Measurements from ENCODE around the gene ATP6V1C2. TPM values are rescaled to one million over a fixed set of nuclear protein-coding genes. Genes with fewer than 3 reads are reported as not detected.

Gene ATP6V1C2
- total and polyA plus RNA-seq, 2 donors, result 0.57 to 10.6 TPM

GRCh38 chr2:10750610-10751009 is 29.2 kb downstream of the ATP6V1C2 start:
- no peaks in the 10 kb centered on the region for H3K4me1 ChIP-seq (ENCODE audit: control insufficient read depth in 2 of 2, insufficient read depth in 2 of 2, low read length in 2 of 2)
- no peaks in the 10 kb centered on the region for H3K9me3 ChIP-seq (ENCODE audit: control insufficient read depth in 2 of 2, insufficient read depth in 1 of 2, low read length in 1 of 2)
- DNase-seq (ENCODE audit: low read depth in 6 of 9, low spot score in 9 of 9), result no peak
- H3K27me3 ChIP-seq (ENCODE audit: control insufficient read depth in 2 of 2, insufficient read depth in 1 of 2, low read length in 1 of 2), result peaks cover 0 to 2% of the 10 kb centered on the region in 2 donors
- H3K4me3 ChIP-seq (ENCODE audit: low read length in 2 of 2), result no peak overlapping the region
- no peaks in the 10 kb centered on the region for H3K36me3 ChIP-seq (ENCODE audit: control insufficient read depth in 2 of 2, insufficient read depth in 2 of 2, low read length in 1 of 2)
- no peak overlapping the region for H3K27ac ChIP-seq (ENCODE audit: low read depth in 1 of 2, low read length in 1 of 2)
- WGBS, result 85% methylated on average over 6 of the region's 6 CpGs

GRCh38 chr2:10752236-10752635 is 30.8 kb downstream of the ATP6V1C2 start:
- no peaks in the 10 kb centered on the region for H3K36me3 ChIP-seq (ENCODE audit: control insufficient read depth in 2 of 2, insufficient read depth in 2 of 2, low read length in 1 of 2)
- H3K9me3 ChIP-seq (ENCODE audit: control insufficient read depth in 2 of 2, insufficient read depth in 1 of 2, low read length in 1 of 2), result no peaks in the 10 kb centered on the region
- H3K4me1 ChIP-seq (ENCODE audit: control insufficient read depth in 2 of 2, insufficient read depth in 2 of 2, low read length in 2 of 2), result no peaks in the 10 kb centered on the region
- no peak overlapping the region for H3K4me3 ChIP-seq (ENCODE audit: low read length in 2 of 2)
- peaks cover 0 to 2% of the 10 kb centered on the region in 2 donors for H3K27me3 ChIP-seq (ENCODE audit: control insufficient read depth in 2 of 2, insufficient read depth in 1 of 2, low read length in 1 of 2)
- WGBS, result 95% methylated on average over 5 of the region's 5 CpGs
- no peak overlapping the region for H3K27ac ChIP-seq (ENCODE audit: low read depth in 1 of 2, low read length in 1 of 2)
- no peak for DNase-seq (ENCODE audit: low read depth in 6 of 9, low spot score in 9 of 9)

- Histone ChIP-seq H3K4me3 (ENCODE audit: low read length in 2 of 2) (no peak overlapping the region), H3K27me3 (ENCODE audit: control insufficient read depth in 2 of 2, insufficient read depth in 1 of 2, low read length in 1 of 2) (peaks cover 0 to 2% of the 10 kb centered on the region in 2 donors), H3K36me3 (ENCODE audit: control insufficient read depth in 2 of 2, insufficient read depth in 2 of 2, low read length in 1 of 2) (no peaks in the 10 kb centered on the region), H3K4me1 (ENCODE audit: control insufficient read depth in 2 of 2, insufficient read depth in 2 of 2, low read length in 2 of 2) (no peaks in the 10 kb centered on the region), H3K27ac (ENCODE audit: low read depth in 1 of 2, low read length in 1 of 2) (no peak overlapping the region), H3K9me3 (ENCODE audit: control insufficient read depth in 2 of 2, insufficient read depth in 1 of 2, low read length in 1 of 2) (no peaks in the 10 kb centered on the region)
- DNase-seq (ENCODE audit: low read depth in 6 of 9, low spot score in 9 of 9), result no peak
- 95% methylated on average over 7 of the region's 7 CpGs for WGBS
These were observed 31.7 kb downstream of the ATP6V1C2 start for GRCh38 chr2:10753156-10753555.

- H3K4me3 ChIP-seq (ENCODE audit: low read length in 2 of 2), result no peak overlapping the region
- H3K27ac ChIP-seq (ENCODE audit: low read depth in 1 of 2, low read length in 1 of 2), result no peak overlapping the region
- H3K4me1 ChIP-seq (ENCODE audit: control insufficient read depth in 2 of 2, insufficient read depth in 2 of 2, low read length in 2 of 2), result no peaks in the 10 kb centered on the region
- H3K36me3 ChIP-seq (ENCODE audit: control insufficient read depth in 2 of 2, insufficient read depth in 2 of 2, low read length in 1 of 2), result no peaks in the 10 kb centered on the region
- no peaks in the 10 kb centered on the region for H3K9me3 ChIP-seq (ENCODE audit: control insufficient read depth in 2 of 2, insufficient read depth in 1 of 2, low read length in 1 of 2)
- WGBS, result 95% methylated on average over 8 of the region's 8 CpGs
- H3K27me3 ChIP-seq (ENCODE audit: control insufficient read depth in 2 of 2, insufficient read depth in 1 of 2, low read length in 1 of 2), result peaks cover 0 to 2% of the 10 kb centered on the region in 2 donors
- no peak for DNase-seq (ENCODE audit: low read depth in 6 of 9, low spot score in 9 of 9)
These were observed 32.4 kb downstream of the ATP6V1C2 start for GRCh38 chr2:10753876-10754275.

- Histone ChIP-seq H3K4me1 (ENCODE audit: control insufficient read depth in 2 of 2, insufficient read depth in 2 of 2, low read length in 2 of 2) (no peaks in the 10 kb centered on the region), H3K4me3 (ENCODE audit: low read length in 2 of 2) (no peak overlapping the region), H3K27ac (ENCODE audit: low read depth in 1 of 2, low read length in 1 of 2) (no peak overlapping the region), H3K27me3 (ENCODE audit: control insufficient read depth in 2 of 2, insufficient read depth in 1 of 2, low read length in 1 of 2) (no peaks in the 10 kb centered on the region), H3K9me3 (ENCODE audit: control insufficient read depth in 2 of 2, insufficient read depth in 1 of 2, low read length in 1 of 2) (no peaks in the 10 kb centered on the region), H3K36me3 (ENCODE audit: control insufficient read depth in 2 of 2, insufficient read depth in 2 of 2, low read length in 1 of 2) (no peaks in the 10 kb centered on the region)
- DNase-seq (ENCODE audit: low read depth in 6 of 9, low spot score in 9 of 9), result no peak
- WGBS, result 88% methylated on average over 7 of the region's 7 CpGs
These were observed 34.2 kb downstream of the ATP6V1C2 start for GRCh38 chr2:10755621-10756020.

- no peak overlapping the region for H3K27ac ChIP-seq (ENCODE audit: low read depth in 1 of 2, low read length in 1 of 2)
- no peak for DNase-seq (ENCODE audit: low read depth in 6 of 9, low spot score in 9 of 9)
- H3K36me3 ChIP-seq (ENCODE audit: control insufficient read depth in 2 of 2, insufficient read depth in 2 of 2, low read length in 1 of 2), result no peaks in the 10 kb centered on the region
- no peak overlapping the region for H3K4me3 ChIP-seq (ENCODE audit: low read length in 2 of 2)
- H3K4me1 ChIP-seq (ENCODE audit: control insufficient read depth in 2 of 2, insufficient read depth in 2 of 2, low read length in 2 of 2), result no peaks in the 10 kb centered on the region
- peaks cover 0 to 2% of the 10 kb centered on the region in 2 donors for H3K27me3 ChIP-seq (ENCODE audit: control insufficient read depth in 2 of 2, insufficient read depth in 1 of 2, low read length in 1 of 2)
- 96% methylated on average over 6 of the region's 6 CpGs for WGBS
- no peaks in the 10 kb centered on the region for H3K9me3 ChIP-seq (ENCODE audit: control insufficient read depth in 2 of 2, insufficient read depth in 1 of 2, low read length in 1 of 2)
These were observed 36.4 kb downstream of the ATP6V1C2 start for GRCh38 chr2:10757814-10758286.

GRCh38 chr2:10759151-10759714 is 37.8 kb downstream of the ATP6V1C2 start:
- no peaks in the 10 kb centered on the region for H3K9me3 ChIP-seq (ENCODE audit: control insufficient read depth in 2 of 2, insufficient read depth in 1 of 2, low read length in 1 of 2)
- peaks cover 2 to 4% of the 10 kb centered on the region in 2 donors for H3K27me3 ChIP-seq (ENCODE audit: control insufficient read depth in 2 of 2, insufficient read depth in 1 of 2, low read length in 1 of 2)
- DNase-seq (ENCODE audit: low read depth in 6 of 9, low spot score in 9 of 9), result no peak
- no peak overlapping the region for H3K27ac ChIP-seq (ENCODE audit: low read depth in 1 of 2, low read length in 1 of 2)
- no peaks in the 10 kb centered on the region for H3K4me1 ChIP-seq (ENCODE audit: control insufficient read depth in 2 of 2, insufficient read depth in 2 of 2, low read length in 2 of 2)
- H3K36me3 ChIP-seq (ENCODE audit: control insufficient read depth in 2 of 2, insufficient read depth in 2 of 2, low read length in 1 of 2), result no peaks in the 10 kb centered on the region
- 96% methylated on average over 11 of the region's 11 CpGs for WGBS
- H3K4me3 ChIP-seq (ENCODE audit: low read length in 2 of 2), result no peak overlapping the region

- H3K36me3 ChIP-seq (ENCODE audit: control insufficient read depth in 2 of 2, insufficient read depth in 2 of 2, low read length in 1 of 2), result no peaks in the 10 kb centered on the region
- no peaks in the 10 kb centered on the region for H3K9me3 ChIP-seq (ENCODE audit: control insufficient read depth in 2 of 2, insufficient read depth in 1 of 2, low read length in 1 of 2)
- no peak for DNase-seq (ENCODE audit: low read depth in 6 of 9, low spot score in 9 of 9)
- no peak overlapping the region for H3K4me3 ChIP-seq (ENCODE audit: low read length in 2 of 2)
- H3K4me1 ChIP-seq (ENCODE audit: control insufficient read depth in 2 of 2, insufficient read depth in 2 of 2, low read length in 2 of 2), result no peaks in the 10 kb centered on the region
- H3K27ac ChIP-seq (ENCODE audit: low read depth in 1 of 2, low read length in 1 of 2), result no peak overlapping the region
- WGBS, result 90% methylated on average over 13 of the region's 13 CpGs
- peaks cover 2 to 8% of the 10 kb centered on the region in 2 donors for H3K27me3 ChIP-seq (ENCODE audit: control insufficient read depth in 2 of 2, insufficient read depth in 1 of 2, low read length in 1 of 2)
These were observed 39.5 kb downstream of the ATP6V1C2 start for GRCh38 chr2:10760794-10761504.

GRCh38 chr2:10761591-10761990 is 40.2 kb downstream of the ATP6V1C2 start:
- WGBS, result 91% methylated on average over 9 of the region's 9 CpGs
- H3K9me3 ChIP-seq (ENCODE audit: control insufficient read depth in 2 of 2, insufficient read depth in 1 of 2, low read length in 1 of 2), result no peaks in the 10 kb centered on the region
- H3K36me3 ChIP-seq (ENCODE audit: control insufficient read depth in 2 of 2, insufficient read depth in 2 of 2, low read length in 1 of 2), result no peaks in the 10 kb centered on the region
- no peak overlapping the region for H3K27ac ChIP-seq (ENCODE audit: low read depth in 1 of 2, low read length in 1 of 2)
- peaks cover 2 to 8% of the 10 kb centered on the region in 2 donors for H3K27me3 ChIP-seq (ENCODE audit: control insufficient read depth in 2 of 2, insufficient read depth in 1 of 2, low read length in 1 of 2)
- DNase-seq (ENCODE audit: low read depth in 6 of 9, low spot score in 9 of 9), result no peak
- H3K4me1 ChIP-seq (ENCODE audit: control insufficient read depth in 2 of 2, insufficient read depth in 2 of 2, low read length in 2 of 2), result no peaks in the 10 kb centered on the region
- H3K4me3 ChIP-seq (ENCODE audit: low read length in 2 of 2), result no peak overlapping the region
